ACHN (cell line): Measurements from ENCODE around the gene RXYLT1.
"Not testable (repeated sequence)": the region's sequence is repeated elsewhere in the genome, so short reads cannot be mapped to it uniquely, and the experiment has no call there.

Source experiments
- DNase-seq: peaks from one replicate; pipeline ENCODE4 v3.0.0-alpha.2; 2015
- in situ Hi-C: cut with HindIII; loops from 2 replicates; pipeline ENCODE4 v1.10.0; 2017; ENCODE audit warnings: low sequenced_read_pairs, low pct_ligation_motif_present, low pct_unique_long_range_greater_than_20kb

The RXYLT1 gene, protein sequence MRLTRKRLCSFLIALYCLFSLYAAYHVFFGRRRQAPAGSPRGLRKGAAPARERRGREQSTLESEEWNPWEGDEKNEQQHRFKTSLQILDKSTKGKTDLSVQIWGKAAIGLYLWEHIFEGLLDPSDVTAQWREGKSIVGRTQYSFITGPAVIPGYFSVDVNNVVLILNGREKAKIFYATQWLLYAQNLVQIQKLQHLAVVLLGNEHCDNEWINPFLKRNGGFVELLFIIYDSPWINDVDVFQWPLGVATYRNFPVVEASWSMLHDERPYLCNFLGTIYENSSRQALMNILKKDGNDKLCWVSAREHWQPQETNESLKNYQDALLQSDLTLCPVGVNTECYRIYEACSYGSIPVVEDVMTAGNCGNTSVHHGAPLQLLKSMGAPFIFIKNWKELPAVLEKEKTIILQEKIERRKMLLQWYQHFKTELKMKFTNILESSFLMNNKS

GRCh38 chr12:63779498-63780481 is at the start of gene RXYLT1:
Gene RXYLT1, plus strand, starts transcription at chr12:63779909. Its CDS starts 52 bp downstream, at chr12:63779961.
- in situ Hi-C loops = no loop called here

GRCh38 chr12:63732779-63733178 is 46.9 kb upstream of the RXYLT1 start:
- DNase-seq, in situ Hi-C loops: not testable (repeated sequence)

More at GRCh38 chr12:63779498-63780481, at the start of gene RXYLT1:
- DNase-seq = peak; percentile 83

- in situ Hi-C loops, DNase-seq: not testable (repeated sequence)
Observed at GRCh38 chr12:63733585-63733984, 46.1 kb upstream of the RXYLT1 start.

DNA sequence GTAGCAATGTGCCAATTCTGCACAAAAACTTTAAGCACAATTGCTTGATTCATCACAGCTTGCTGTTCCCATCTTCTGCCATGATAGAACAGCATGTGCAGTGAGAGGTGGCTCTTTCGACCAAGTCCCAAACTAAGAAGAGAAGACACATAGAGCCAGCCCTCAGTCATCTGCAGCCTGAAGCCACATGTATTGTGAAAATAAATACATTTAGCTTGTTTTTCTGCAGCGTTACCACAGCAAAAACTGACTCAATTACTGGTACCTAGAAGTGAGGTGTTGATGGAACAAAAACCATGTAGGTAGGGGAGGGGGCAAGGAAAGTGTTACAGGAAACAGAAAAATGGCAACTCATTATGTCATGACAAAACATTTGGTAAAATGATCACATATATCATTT is 39.2 kb upstream of the RXYLT1 start:
- DNase-seq, in situ Hi-C loops: not testable (repeated sequence)

GRCh38 chr12:63741431-63741830 is 38.3 kb upstream of the RXYLT1 start:
- in situ Hi-C loops, DNase-seq: not testable (repeated sequence)

GRCh38 chr12:63744110-63744509 is 35.6 kb upstream of the RXYLT1 start:
- in situ Hi-C loops, DNase-seq: not testable (repeated sequence)

GRCh38 chr12:63746470-63746869 is 33.2 kb upstream of the RXYLT1 start:
- in situ Hi-C loops, DNase-seq: not testable (repeated sequence)

- in situ Hi-C loops, DNase-seq: not testable (repeated sequence)
Observed at GRCh38 chr12:63747136-63747535, 32.6 kb upstream of the RXYLT1 start.

- in situ Hi-C loops = no loop called here
- DNase-seq = no peak
Observed at GRCh38 chr12:63747553-63747952, 32.2 kb upstream of the RXYLT1 start.

DNA sequence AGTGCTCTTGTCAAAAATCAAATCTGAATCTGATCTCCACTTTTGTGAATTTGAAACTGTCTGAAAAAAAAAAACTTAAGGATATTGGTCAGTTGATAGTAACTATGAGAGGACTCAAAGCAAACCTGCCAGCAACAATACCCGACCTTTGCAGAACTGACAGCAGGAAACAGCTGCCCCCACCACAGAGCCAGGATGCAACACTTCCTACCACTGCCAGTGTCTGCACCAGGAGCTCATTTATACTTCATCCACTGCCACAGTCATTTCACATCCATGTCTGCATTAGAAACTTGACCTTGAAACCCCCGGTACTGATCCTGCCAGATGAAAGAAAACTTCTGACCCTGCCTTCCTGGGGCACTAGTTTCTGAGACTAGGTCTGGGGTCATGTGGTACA is 27.4 kb upstream of the RXYLT1 start:
- no peak for DNase-seq
- in situ Hi-C loops = no loop called here

DNA sequence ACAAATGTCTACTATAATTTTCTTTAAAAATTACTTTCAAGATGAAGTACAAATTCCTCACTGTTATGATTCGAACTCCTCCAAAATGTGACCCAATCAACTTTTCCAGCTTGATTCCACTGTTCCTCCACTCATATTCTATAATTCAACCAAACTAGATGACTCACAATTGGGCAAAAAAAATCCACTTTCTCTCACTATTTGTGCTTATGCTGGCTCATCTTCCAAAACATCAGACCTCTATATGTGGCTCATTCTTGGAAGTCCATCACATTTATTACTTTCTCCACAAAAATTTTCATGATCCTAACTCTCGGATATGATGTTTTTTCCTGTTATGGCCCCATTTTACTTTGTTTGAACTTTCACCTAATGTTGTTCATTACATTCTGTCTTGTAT is 26.9 kb upstream of the RXYLT1 start:
- in situ Hi-C loops = no loop called here

GRCh38 chr12:63753743-63754142 is 26.0 kb upstream of the RXYLT1 start:
- in situ Hi-C loops = no loop called here

More for the DNA sequence above, 26.9 kb upstream of the RXYLT1 start:
- DNase-seq = no peak

DNA sequence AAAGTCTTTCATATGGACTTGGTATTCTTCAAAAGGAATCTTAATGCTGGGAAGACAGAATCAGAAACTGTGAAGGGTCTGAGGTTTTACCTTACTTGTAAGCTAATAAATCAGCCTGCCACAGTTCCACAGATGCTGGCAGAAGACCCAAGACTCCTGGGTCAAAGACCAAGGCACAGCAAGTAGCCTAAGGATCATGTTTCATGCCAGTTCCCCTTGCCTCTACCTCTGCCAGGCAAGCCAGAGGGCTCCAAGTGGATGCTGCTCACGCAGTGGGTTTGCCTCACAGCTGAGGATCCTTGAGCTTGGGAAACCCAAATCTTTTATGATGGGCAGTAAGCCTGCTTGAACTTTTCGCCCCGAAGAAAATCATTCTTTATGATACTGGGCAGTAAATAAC is 15.2 kb upstream of the RXYLT1 start:
- in situ Hi-C loops = no loop called here
- no peak for DNase-seq

More at GRCh38 chr12:63753743-63754142, 26.0 kb upstream of the RXYLT1 start:
- DNase-seq = no peak

DNA sequence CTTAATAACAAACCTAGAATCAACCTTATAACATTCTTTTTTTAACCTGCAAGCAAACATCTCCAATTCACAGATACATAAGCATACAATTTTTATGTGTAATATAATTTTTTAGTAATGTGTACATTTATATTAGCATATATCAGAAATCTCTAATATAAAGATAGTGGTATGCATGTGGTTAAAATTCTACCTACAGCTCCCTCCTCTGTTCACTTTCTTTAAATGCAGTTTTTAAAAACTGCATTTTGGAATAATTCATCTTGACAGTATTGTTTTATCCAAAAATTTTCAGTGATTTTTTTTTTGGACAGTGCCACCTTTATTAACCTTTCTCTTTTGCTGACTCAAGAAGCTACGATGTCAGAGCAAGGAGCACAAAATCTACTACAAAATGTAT is 13.2 kb upstream of the RXYLT1 start:
- in situ Hi-C loops = no loop called here
- no peak for DNase-seq

- in situ Hi-C loops = no loop called here
- no peak for DNase-seq
Observed at GRCh38 chr12:63770375-63770774, 9.3 kb upstream of the RXYLT1 start.

DNA sequence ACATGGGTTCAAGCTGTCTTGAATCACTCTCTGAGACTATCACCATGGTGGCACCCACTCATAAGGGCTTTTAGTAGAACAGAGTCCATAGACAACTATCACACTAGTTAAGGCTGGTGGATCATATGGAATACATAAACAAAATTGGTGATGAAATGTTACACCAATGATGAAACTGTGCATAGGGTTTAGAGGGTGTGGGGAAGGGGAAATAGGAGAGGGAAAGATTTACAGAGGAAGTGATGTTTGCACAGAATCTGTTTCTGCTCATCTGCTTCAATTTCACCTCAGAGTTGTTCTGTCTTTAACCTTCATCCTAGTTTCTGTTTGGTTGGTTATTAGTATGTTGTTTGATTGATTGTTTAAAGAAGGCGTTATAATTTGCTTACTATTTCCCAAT is 2.4 kb upstream of the RXYLT1 start:
- in situ Hi-C loops = no loop called here
- DNase-seq = no peak

- in situ Hi-C loops = no loop called here
- no peak for DNase-seq
Observed at GRCh38 chr12:63782466-63782865, 2.8 kb downstream of the RXYLT1 start.

DNA sequence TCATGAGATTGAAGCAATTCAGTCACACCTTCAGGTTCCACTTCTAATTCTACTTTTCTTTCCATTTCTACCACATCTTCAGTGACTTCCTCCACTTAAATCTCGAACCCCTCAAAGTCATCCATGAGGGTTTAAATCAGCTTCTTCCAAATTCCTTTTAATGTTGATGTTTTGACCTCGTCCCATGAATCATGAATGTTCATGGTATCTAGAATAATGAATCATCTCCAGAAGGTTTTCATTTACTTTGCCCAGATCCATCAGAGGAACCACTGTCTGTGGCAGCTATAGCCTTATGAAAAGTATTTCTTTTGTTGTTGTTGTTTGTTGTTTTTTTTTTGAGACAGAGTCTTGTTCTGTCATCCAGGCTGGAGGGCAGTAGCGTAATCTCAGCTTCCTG is 7.6 kb downstream of the RXYLT1 start:
- no peak for DNase-seq
- in situ Hi-C loops = no loop called here

GRCh38 chr12:63790608-63790945 is 10.9 kb downstream of the RXYLT1 start:
- no peak for DNase-seq
- in situ Hi-C loops = no loop called here
